ENCODE results near the gene PBX4.

- TF ChIP-seq, protein P1, sequence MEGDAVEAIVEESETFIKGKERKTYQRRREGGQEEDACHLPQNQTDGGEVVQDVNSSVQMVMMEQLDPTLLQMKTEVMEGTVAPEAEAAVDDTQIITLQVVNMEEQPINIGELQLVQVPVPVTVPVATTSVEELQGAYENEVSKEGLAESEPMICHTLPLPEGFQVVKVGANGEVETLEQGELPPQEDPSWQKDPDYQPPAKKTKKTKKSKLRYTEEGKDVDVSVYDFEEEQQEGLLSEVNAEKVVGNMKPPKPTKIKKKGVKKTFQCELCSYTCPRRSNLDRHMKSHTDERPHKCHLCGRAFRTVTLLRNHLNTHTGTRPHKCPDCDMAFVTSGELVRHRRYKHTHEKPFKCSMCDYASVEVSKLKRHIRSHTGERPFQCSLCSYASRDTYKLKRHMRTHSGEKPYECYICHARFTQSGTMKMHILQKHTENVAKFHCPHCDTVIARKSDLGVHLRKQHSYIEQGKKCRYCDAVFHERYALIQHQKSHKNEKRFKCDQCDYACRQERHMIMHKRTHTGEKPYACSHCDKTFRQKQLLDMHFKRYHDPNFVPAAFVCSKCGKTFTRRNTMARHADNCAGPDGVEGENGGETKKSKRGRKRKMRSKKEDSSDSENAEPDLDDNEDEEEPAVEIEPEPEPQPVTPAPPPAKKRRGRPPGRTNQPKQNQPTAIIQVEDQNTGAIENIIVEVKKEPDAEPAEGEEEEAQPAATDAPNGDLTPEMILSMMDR (IDR thresholded peaks at IDR 0.05; ENCODE audit: low read depth, low read length) = no peak
- no peak for TF ChIP-seq POLR2A (IDR thresholded peaks at IDR 0.05; ENCODE audit: extremely low read depth, insufficient read length)
- TF ChIP-seq MYC (IDR thresholded peaks at IDR 0.05; ENCODE audit: low read depth, low read length) = peak; percentile 48
Measured at GRCh38 chr19:19548915-19549759, 69.3 kb downstream of the PBX4 start.

All from NB4 (cell line).